Endothelial cell of umbilical vein (primary cell): ENCODE measurements around the gene MRGPRF. TPM values are rescaled to one million over a fixed set of nuclear protein-coding genes. Genes with fewer than 3 reads are reported as not detected.

Source experiments
- BruUV-seq: library from RNA; stranded (reverse); fragments of 400-500 nt; replicated peaks from 2 replicates; lab custom pipeline; 2021; lab: Mats Ljungman, UMichigan
- CTCF ChIA-PET: fragments of 300-600, 350-600 bp; sonication (Branson Sonifier 250); formaldehyde crosslinking; loops from one replicate; lab custom pipeline; 2021; ENCODE audit warnings: antibody characterized with exemption, inconsistent platforms; lab: Charles Lee
- POLR2A ChIA-PET: fragments of 300-600, 350-600 bp; sonication (Branson Sonifier 250); formaldehyde crosslinking; loops from one replicate; lab custom pipeline; 2021; ENCODE audit warnings: antibody characterized with exemption, inconsistent platforms; lab: Charles Lee
- DNase-seq: peaks from one replicate; pipeline ENCODE4 v3.0.0-alpha.2; 2011; ENCODE audit warnings: low read depth, low spot score
- FAIRE-seq: peaks from 2 replicates; lab custom pipeline; 2011; peaks lifted over from hg19 to GRCh38; lab: Jason Lieb, UNC
- H2AFZ ChIP-seq: 2 replicates; pipeline ENCODE4 v1.6.0; 2012; ENCODE audit warnings: low read depth, low read length, control low read depth, inconsistent platforms
- H3K27ac ChIP-seq: 2 replicates; pipeline ENCODE4 v1.5.1; 2011; ENCODE audit warnings: low read depth, mild to moderate bottlenecking, control low read depth, low read length, moderate library complexity; ENCODE audit not compliant: insufficient read depth
- H3K27me3 ChIP-seq, 2 experiments: 2 replicates each; pipeline versions ENCODE4 v1.6.0 to v1.6.1; 2011; ENCODE audit warnings: low read length in 2 of 2, mixed read lengths in 1 of 2; ENCODE audit not compliant: control insufficient read depth in 2 of 2, insufficient read depth in 2 of 2
- H3K36me3 ChIP-seq, 2 experiments: 2 replicates in 1 of 2; 3 replicates in 1 of 2; pipeline ENCODE4 v1.5.1; 2011; ENCODE audit warnings: low read length in 2 of 2, mild to moderate bottlenecking in 1 of 2, moderate library complexity in 1 of 2; ENCODE audit not compliant: control insufficient read depth in 2 of 2, insufficient read depth in 2 of 2; ENCODE audit errors: extremely low read depth in 1 of 2
- H3K4me1 ChIP-seq: 3 replicates; pipeline ENCODE4 v1.5.1; 2011; ENCODE audit warnings: mild to moderate bottlenecking, low read length; ENCODE audit not compliant: control insufficient read depth, insufficient read depth; ENCODE audit errors: extremely low read depth
- H3K4me2 ChIP-seq: 2 replicates; pipeline ENCODE4 v1.6.1; 2011; ENCODE audit warnings: low read length, control low read depth, mixed read lengths; ENCODE audit not compliant: insufficient read depth
- H3K4me3 ChIP-seq, 3 experiments: fragments of 200-600 bp in 1 of 3; sonication (generic), shearing (Covaris generic) in 1 of 3; replicated peaks in 1 of 3; 2 replicates each; pipeline ENCODE4 v1.5.1; 2011 to 2016; ENCODE audit warnings: control low read depth in 3 of 3, low read length in 3 of 3, mild to moderate bottlenecking in 2 of 3, inconsistent platforms in 1 of 3, low read depth in 1 of 3, moderate library complexity in 1 of 3; ENCODE audit not compliant: insufficient read depth in 1 of 3
- H3K79me2 ChIP-seq: 2 replicates; pipeline ENCODE4 v1.6.0; 2012; ENCODE audit warnings: low read length, inconsistent platforms; ENCODE audit not compliant: control insufficient read depth, insufficient read depth
- H3K9ac ChIP-seq: replicated peaks from 2 replicates; pipeline ENCODE3; 2011; ENCODE audit warnings: low read length, control low read depth; ENCODE audit not compliant: insufficient read depth; ENCODE audit errors: extremely low read depth
- H3K9me1 ChIP-seq: replicated peaks from 3 replicates; pipeline ENCODE4 v1.6.0; 2011; ENCODE audit warnings: mild to moderate bottlenecking, low read length; ENCODE audit not compliant: control insufficient read depth, insufficient read depth; ENCODE audit errors: extremely low read depth
- H3K9me3 ChIP-seq: replicated peaks from 2 replicates; pipeline ENCODE4 v1.5.1; 2012; ENCODE audit warnings: low read length, inconsistent platforms; ENCODE audit not compliant: control insufficient read depth, insufficient read depth
- H4K20me1 ChIP-seq: replicated peaks from 2 replicates; pipeline ENCODE3; 2011; ENCODE audit warnings: mild to moderate bottlenecking, low read length; ENCODE audit not compliant: control insufficient read depth, insufficient read depth; ENCODE audit errors: extremely low read depth
- CTCF ChIP-seq, 2 donors: IDR thresholded peaks; 1 replicate in 1 of 2; 2 replicates in 1 of 2; pipeline ENCODE4 v1.5.1; 2011; ENCODE audit warnings: low read length in 2 of 2, mild to moderate bottlenecking in 2 of 2, moderate library complexity in 2 of 2, control low read depth in 1 of 2, inconsistent platforms in 1 of 2, low read depth in 1 of 2; ENCODE audit not compliant: insufficient read depth in 1 of 2; ENCODE audit errors: extremely low read depth in 1 of 2
- EZH2 ChIP-seq: IDR thresholded peaks from 2 replicates; pipeline ENCODE4 v1.6.1; 2012; ENCODE audit warnings: borderline replicate concordance, low read depth, mild to moderate bottlenecking, moderate library complexity, low read length, inconsistent platforms; ENCODE audit not compliant: severe bottlenecking
- FOS ChIP-seq: IDR thresholded peaks from 2 replicates; pipeline ENCODE4 v1.6.1; 2011; ENCODE audit warnings: mild to moderate bottlenecking, low read length, moderate library complexity, borderline replicate concordance; ENCODE audit not compliant: insufficient read depth
- JUN ChIP-seq: IDR thresholded peaks from 2 replicates; pipeline ENCODE4 v1.6.1; 2011; ENCODE audit warnings: borderline replicate concordance, low read depth; ENCODE audit not compliant: insufficient read length, insufficient read depth
- POLR2AphosphoS5 ChIP-seq: IDR thresholded peaks from 2 replicates; pipeline ENCODE4 v1.6.1; 2012; ENCODE audit warnings: low read depth, mild to moderate bottlenecking, control low read depth, low read length, moderate library complexity; ENCODE audit not compliant: insufficient read depth
- dilution Hi-C: fragments of 300-500 bp; cut with MboI; formaldehyde crosslinking; loops from one replicate; pipeline ENCODE4 v1.15.0; 2019; ENCODE audit warnings: low sequenced_read_pairs; ENCODE audit not compliant: extremely low pct_ligation_motif_present
- intact Hi-C: fragments of 100-400 bp; cut with micrococcal nuclease; formaldehyde crosslinking; loops from one replicate; pipeline ENCODE4 v1.10.0; 2022
- polyA plus RNA-seq, 4 experiments: library from polyadenylated mRNA; depleted of rRNA in 3 of 4; stranded (reverse) in 3 of 4; unstranded in 1 of 4; fragments of >200 nt; gene quantifications; 2 replicates each; pipeline versions ENCODE4 v1.2.1 to v1.2.3, GENCODE V29; 2011 to 2012; ENCODE audit warnings: missing spikeins in 1 of 4
- total RNA-seq: library from RNA; stranded (reverse); gene quantifications from 2 replicates; pipeline ENCODE4 v1.2.3, GENCODE V29; 2021
- TF ChIP-seq, protein P1 (sequence below): IDR thresholded peaks from 2 replicates; pipeline ENCODE4 v1.6.1; 2011; ENCODE audit not compliant: insufficient read depth, insufficient read length

The MRGPRF gene
- total and polyA plus RNA-seq, 2 donors (not counting 3 experiments of a cell fraction or from before 2014, with no cell fraction given): not detected

DNA sequence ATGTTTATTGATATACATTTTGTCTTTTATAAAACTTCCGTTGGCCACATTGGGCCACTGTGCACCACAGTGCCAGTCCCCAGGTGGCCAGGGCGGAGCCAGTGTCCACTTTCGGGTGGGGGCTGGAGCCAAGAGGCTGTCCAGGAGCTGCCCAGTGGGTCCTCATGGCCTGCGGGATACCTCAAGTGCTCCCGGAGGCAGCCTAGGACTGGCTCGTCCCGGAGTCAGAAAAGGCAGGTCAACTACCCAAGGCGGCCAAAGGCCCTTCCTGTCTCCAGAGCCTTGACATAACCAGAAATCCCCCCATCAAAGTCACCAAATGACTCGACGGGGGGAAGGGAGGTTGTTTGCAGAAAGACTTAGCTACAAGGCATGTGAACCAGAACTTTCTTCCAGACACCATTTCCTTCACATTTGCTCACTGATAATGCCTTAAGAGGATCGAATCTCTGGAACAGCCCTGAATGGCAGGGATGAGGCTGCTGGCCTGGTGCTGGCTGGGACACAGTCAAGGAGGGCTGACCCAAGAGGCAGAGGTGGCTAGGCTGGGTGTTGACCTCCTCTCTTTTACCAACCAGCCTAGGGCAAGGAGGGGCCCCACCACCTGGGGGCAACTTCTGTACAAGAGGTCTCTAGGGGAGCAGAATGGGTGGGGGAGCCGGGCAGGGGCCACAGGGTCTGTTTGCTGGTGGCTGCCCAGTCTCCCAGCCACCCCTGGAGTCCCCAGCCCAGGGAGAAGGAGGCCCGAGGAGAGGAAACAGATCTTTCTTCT is 8.4 kb downstream of the MRGPRF start:
- Histone ChIP-seq H3K9me3 (no peaks in the 10 kb centered on the region), H2AFZ (no peak overlapping the region), H3K27me3 (peaks cover 0 to 2% of the 10 kb centered on the region in 2 experiments), H3K4me2 (no peak overlapping the region), H3K9me1 (no peaks in the 10 kb centered on the region), H3K9ac (no peak overlapping the region), H3K4me1 (peaks cover 4% of the 10 kb centered on the region), H3K27ac (no peak overlapping the region), H3K79me2 (no peaks in the 10 kb centered on the region), H3K4me3 (no peak overlapping the region), H3K36me3 (no peaks in the 10 kb centered on the region), H4K20me1 (no peaks in the 10 kb centered on the region)
- ChIA-PET POLR2A (no interaction called here), CTCF (no interaction called here)
- no TSS peak for BruUV-seq
- dilution Hi-C loops (no loop called here), intact Hi-C loops (no loop called here)
- TF ChIP-seq, protein P1, sequence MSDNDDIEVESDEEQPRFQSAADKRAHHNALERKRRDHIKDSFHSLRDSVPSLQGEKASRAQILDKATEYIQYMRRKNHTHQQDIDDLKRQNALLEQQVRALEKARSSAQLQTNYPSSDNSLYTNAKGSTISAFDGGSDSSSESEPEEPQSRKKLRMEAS: no peak
- TF ChIP-seq JUN (no peak), CTCF (IDR thresholded peaks at IDR 0.05; ENCODE audit: extremely low read depth in 1 of 2, insufficient read depth in 1 of 2, low read depth in 1 of 2, low read length in 2 of 2) (no peak), EZH2 (no peak), FOS (no peak), POLR2AphosphoS5 (no peak)
- FAIRE-seq (no peak), DNase-seq (no peak)
